ENCODE measurements around the gene SOX1. TPM values are rescaled to one million over a fixed set of nuclear protein-coding genes. Genes with fewer than 3 reads are reported as not detected.

Gene SOX1
- polyA plus RNA-seq, 1 of the 3 experiments (the other 2 are of a cell fraction), result not detected

DNA sequence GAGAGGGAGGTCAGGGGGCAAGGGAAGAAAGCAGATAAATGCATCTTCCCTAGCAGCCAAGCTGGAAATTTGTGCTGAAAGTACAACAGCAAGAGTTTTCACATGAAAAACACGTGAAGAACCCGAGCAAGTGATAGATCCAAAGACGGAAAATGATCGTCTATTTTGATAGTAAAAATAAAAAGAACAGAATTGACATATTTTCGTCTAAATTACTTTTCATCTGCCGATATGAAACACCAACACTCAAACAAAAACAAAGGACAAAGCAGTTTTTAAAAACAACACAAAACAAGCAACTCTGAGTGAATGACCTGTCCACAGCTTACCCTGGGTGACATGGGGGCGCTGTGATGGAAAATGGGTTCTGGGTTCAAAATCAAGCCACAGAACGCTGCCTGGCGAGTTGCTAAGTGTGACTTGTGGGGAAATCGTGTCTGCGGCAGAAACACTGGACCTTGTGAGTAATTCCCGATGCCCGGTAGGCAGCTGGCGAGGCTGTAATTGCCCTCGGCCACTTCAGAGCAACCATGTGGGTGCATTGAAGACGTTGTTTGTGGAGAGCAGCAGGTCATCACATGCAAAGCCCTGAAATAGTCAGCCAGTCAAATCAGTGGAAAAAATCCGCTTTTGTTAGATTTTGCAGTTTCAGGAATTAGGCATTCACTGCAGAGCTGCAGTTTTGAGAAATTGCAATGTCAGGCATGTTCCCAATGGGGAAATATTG lies 7.4 kb downstream of the SOX1 start:
- no peaks in the 10 kb centered on the region for H3K79me2 ChIP-seq (ENCODE audit: insufficient read depth)
- no peaks in the 10 kb centered on the region for H3K9me2 ChIP-seq
- H2AFZ ChIP-seq (ENCODE audit: low read depth), result no peak overlapping the region
- no peak for DNase-seq
- no peak overlapping the region for H3K4me2 ChIP-seq
- POLR2A ChIA-PET, result no interaction called here
- peaks cover 82% of the 10 kb centered on the region for H3K27me3 ChIP-seq (ENCODE audit: insufficient read depth)
- CTCF ChIA-PET, result no interaction called here
- no peaks in the 10 kb centered on the region for H4K20me1 ChIP-seq (ENCODE audit: insufficient read depth)
- H3K36me3 ChIP-seq (replicated peaks in 1 of 2; ENCODE audit: control insufficient read depth in 1 of 2, insufficient read depth in 2 of 2, low read length in 1 of 2), result no peaks in the 10 kb centered on the region
- H3K9me3 ChIP-seq, result no peaks in the 10 kb centered on the region
- no peaks in the 10 kb centered on the region for H3K4me1 ChIP-seq (ENCODE audit: control insufficient read depth in 1 of 2, insufficient read depth in 2 of 2, low read depth in 1 of 2, low read length in 1 of 2)
- no peak overlapping the region for H3K4me3 ChIP-seq (ENCODE audit: low read depth in 2 of 2, low read length in 1 of 2)
- H3F3A ChIP-seq (replicated peaks; ENCODE audit: insufficient read depth), result no peaks in the 10 kb centered on the region
- no peak overlapping the region for H3K9ac ChIP-seq
- no peak overlapping the region for H3K27ac ChIP-seq (ENCODE audit: low read depth in 2 of 2, low read length in 1 of 2)
- no peak for TF ChIP-seq RFX5 (IDR thresholded peaks at IDR 0.05; ENCODE audit: low read length)
- 6% methylated on average over 17 of the region's 17 CpGs for WGBS (ENCODE audit: low lambda C conversion rate)

DNA sequence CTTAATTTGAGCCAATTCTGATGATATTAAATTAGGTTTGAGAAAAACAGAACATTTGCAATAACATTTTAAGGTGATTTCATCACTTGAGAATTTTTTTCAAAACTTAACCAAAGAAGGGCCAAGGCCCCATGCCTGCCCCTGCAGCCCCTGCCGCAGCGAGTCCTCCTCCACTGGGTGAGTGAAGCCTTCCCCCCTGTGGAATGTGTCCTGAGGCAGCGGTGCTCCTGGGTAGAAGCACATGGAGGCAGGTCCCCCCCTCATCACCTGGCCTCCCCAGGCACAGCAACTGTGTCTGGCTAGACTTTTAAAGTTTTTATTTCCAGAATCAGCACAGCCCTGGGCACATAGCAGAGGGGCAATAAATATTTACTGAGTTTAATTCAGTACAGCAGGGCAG lies 10.8 kb downstream of the SOX1 start:
- WGBS (ENCODE audit: low lambda C conversion rate), result 7% methylated on average over 3 of the region's 3 CpGs
- CTCF ChIA-PET, result no interaction called here
- DNase-seq, result no peak

More for the DNA sequence above, 10.8 kb downstream of the SOX1 start:
- Histone ChIP-seq H3F3A (replicated peaks; ENCODE audit: insufficient read depth) (no peaks in the 10 kb centered on the region), H3K27ac (ENCODE audit: low read depth in 2 of 2, low read length in 1 of 2) (no peak overlapping the region), H3K27me3 (ENCODE audit: insufficient read depth) (peaks cover 58% of the 10 kb centered on the region), H3K9ac (no peak overlapping the region), H3K4me1 (ENCODE audit: control insufficient read depth in 1 of 2, insufficient read depth in 2 of 2, low read depth in 1 of 2, low read length in 1 of 2) (no peaks in the 10 kb centered on the region), H2AFZ (ENCODE audit: low read depth) (no peak overlapping the region), H3K9me2 (no peaks in the 10 kb centered on the region), H3K79me2 (ENCODE audit: insufficient read depth) (no peaks in the 10 kb centered on the region), H3K36me3 (replicated peaks in 1 of 2; ENCODE audit: control insufficient read depth in 1 of 2, insufficient read depth in 2 of 2, low read length in 1 of 2) (no peaks in the 10 kb centered on the region), H3K4me2 (no peak overlapping the region), H3K9me3 (no peaks in the 10 kb centered on the region), H4K20me1 (ENCODE audit: insufficient read depth) (no peaks in the 10 kb centered on the region), H3K4me3 (ENCODE audit: low read depth in 2 of 2, low read length in 1 of 2) (no peak overlapping the region)
- POLR2A ChIA-PET, result no interaction called here
- TF ChIP-seq POLR2AphosphoS5 (IDR thresholded peaks at IDR 0.05; ENCODE audit: low read depth, low read length), result no peak
- TF ChIP-seq YY1 (IDR thresholded peaks at IDR 0.05; ENCODE audit: low read depth), result no peak
- no peak for TF ChIP-seq ELF1 (IDR thresholded peaks at IDR 0.05)
- no peak for TF ChIP-seq NFIC (IDR thresholded peaks at IDR 0.05; ENCODE audit: borderline replicate concordance)
- TF ChIP-seq RAD21 (IDR thresholded peaks at IDR 0.05; ENCODE audit: low read length), result no peak
- TF ChIP-seq, protein P1, sequence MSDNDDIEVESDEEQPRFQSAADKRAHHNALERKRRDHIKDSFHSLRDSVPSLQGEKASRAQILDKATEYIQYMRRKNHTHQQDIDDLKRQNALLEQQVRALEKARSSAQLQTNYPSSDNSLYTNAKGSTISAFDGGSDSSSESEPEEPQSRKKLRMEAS (IDR thresholded peaks at IDR 0.05; ENCODE audit: low read depth), result no peak
- TF ChIP-seq, protein P2, sequence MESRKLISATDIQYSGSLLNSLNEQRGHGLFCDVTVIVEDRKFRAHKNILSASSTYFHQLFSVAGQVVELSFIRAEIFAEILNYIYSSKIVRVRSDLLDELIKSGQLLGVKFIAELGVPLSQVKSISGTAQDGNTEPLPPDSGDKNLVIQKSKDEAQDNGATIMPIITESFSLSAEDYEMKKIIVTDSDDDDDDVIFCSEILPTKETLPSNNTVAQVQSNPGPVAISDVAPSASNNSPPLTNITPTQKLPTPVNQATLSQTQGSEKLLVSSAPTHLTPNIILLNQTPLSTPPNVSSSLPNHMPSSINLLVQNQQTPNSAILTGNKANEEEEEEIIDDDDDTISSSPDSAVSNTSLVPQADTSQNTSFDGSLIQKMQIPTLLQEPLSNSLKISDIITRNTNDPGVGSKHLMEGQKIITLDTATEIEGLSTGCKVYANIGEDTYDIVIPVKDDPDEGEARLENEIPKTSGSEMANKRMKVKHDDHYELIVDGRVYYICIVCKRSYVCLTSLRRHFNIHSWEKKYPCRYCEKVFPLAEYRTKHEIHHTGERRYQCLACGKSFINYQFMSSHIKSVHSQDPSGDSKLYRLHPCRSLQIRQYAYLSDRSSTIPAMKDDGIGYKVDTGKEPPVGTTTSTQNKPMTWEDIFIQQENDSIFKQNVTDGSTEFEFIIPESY (IDR thresholded peaks at IDR 0.05; ENCODE audit: borderline replicate concordance, low read depth), result no peak
- TF ChIP-seq EP300 (IDR thresholded peaks at IDR 0.05; ENCODE audit: borderline replicate concordance in 1 of 2, low read depth in 1 of 2, low read length in 1 of 2), result no peak
- TF ChIP-seq, protein P3, sequence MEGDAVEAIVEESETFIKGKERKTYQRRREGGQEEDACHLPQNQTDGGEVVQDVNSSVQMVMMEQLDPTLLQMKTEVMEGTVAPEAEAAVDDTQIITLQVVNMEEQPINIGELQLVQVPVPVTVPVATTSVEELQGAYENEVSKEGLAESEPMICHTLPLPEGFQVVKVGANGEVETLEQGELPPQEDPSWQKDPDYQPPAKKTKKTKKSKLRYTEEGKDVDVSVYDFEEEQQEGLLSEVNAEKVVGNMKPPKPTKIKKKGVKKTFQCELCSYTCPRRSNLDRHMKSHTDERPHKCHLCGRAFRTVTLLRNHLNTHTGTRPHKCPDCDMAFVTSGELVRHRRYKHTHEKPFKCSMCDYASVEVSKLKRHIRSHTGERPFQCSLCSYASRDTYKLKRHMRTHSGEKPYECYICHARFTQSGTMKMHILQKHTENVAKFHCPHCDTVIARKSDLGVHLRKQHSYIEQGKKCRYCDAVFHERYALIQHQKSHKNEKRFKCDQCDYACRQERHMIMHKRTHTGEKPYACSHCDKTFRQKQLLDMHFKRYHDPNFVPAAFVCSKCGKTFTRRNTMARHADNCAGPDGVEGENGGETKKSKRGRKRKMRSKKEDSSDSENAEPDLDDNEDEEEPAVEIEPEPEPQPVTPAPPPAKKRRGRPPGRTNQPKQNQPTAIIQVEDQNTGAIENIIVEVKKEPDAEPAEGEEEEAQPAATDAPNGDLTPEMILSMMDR (IDR thresholded peaks at IDR 0.05), result no peak
- TF ChIP-seq GABPA (IDR thresholded peaks at IDR 0.05; ENCODE audit: low read depth), result no peak
- TF ChIP-seq TAF1 (IDR thresholded peaks at IDR 0.05; ENCODE audit: borderline replicate concordance, low read depth, low read length), result no peak
- TF ChIP-seq, protein P4, sequence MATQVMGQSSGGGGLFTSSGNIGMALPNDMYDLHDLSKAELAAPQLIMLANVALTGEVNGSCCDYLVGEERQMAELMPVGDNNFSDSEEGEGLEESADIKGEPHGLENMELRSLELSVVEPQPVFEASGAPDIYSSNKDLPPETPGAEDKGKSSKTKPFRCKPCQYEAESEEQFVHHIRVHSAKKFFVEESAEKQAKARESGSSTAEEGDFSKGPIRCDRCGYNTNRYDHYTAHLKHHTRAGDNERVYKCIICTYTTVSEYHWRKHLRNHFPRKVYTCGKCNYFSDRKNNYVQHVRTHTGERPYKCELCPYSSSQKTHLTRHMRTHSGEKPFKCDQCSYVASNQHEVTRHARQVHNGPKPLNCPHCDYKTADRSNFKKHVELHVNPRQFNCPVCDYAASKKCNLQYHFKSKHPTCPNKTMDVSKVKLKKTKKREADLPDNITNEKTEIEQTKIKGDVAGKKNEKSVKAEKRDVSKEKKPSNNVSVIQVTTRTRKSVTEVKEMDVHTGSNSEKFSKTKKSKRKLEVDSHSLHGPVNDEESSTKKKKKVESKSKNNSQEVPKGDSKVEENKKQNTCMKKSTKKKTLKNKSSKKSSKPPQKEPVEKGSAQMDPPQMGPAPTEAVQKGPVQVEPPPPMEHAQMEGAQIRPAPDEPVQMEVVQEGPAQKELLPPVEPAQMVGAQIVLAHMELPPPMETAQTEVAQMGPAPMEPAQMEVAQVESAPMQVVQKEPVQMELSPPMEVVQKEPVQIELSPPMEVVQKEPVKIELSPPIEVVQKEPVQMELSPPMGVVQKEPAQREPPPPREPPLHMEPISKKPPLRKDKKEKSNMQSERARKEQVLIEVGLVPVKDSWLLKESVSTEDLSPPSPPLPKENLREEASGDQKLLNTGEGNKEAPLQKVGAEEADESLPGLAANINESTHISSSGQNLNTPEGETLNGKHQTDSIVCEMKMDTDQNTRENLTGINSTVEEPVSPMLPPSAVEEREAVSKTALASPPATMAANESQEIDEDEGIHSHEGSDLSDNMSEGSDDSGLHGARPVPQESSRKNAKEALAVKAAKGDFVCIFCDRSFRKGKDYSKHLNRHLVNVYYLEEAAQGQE (IDR thresholded peaks at IDR 0.05; ENCODE audit: low read depth, low read length), result no peak
- TF ChIP-seq, protein P5, sequence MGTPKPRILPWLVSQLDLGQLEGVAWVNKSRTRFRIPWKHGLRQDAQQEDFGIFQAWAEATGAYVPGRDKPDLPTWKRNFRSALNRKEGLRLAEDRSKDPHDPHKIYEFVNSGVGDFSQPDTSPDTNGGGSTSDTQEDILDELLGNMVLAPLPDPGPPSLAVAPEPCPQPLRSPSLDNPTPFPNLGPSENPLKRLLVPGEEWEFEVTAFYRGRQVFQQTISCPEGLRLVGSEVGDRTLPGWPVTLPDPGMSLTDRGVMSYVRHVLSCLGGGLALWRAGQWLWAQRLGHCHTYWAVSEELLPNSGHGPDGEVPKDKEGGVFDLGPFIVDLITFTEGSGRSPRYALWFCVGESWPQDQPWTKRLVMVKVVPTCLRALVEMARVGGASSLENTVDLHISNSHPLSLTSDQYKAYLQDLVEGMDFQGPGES (IDR thresholded peaks at IDR 0.05; ENCODE audit: low read depth, low read length), result no peak
- no peak for TF ChIP-seq FOXM1 (IDR thresholded peaks at IDR 0.05; ENCODE audit: low read depth)
- no peak for TF ChIP-seq EZH2phosphoT487 (IDR thresholded peaks at IDR 0.05; ENCODE audit: borderline replicate concordance, low read depth)
- TF ChIP-seq, protein P6, sequence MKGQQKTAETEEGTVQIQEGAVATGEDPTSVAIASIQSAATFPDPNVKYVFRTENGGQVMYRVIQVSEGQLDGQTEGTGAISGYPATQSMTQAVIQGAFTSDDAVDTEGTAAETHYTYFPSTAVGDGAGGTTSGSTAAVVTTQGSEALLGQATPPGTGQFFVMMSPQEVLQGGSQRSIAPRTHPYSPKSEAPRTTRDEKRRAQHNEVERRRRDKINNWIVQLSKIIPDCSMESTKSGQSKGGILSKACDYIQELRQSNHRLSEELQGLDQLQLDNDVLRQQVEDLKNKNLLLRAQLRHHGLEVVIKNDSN (IDR thresholded peaks at IDR 0.05; ENCODE audit: borderline replicate concordance, low read depth), result no peak
- TF ChIP-seq MEF2A (IDR thresholded peaks at IDR 0.05; ENCODE audit: borderline replicate concordance, low read depth), result no peak
